Vagina (tissue), 2 donors: ENCODE data around the gene PTPN3. TPM values are rescaled to one million over a fixed set of nuclear protein-coding genes. Genes with fewer than 3 reads are reported as not detected.

Experiments
- DNase-seq, 2 donors: peaks; one replicate each; pipeline ENCODE4 v3.0.0-alpha.2; 2017; ENCODE audit errors: extremely low spot score in 2 of 2
- H3K27ac ChIP-seq: fragments of 200-600 bp; sonication (generic); one replicate; pipeline ENCODE4 v1.5.1; 2019
- H3K27me3 ChIP-seq: fragments of 200-600 bp; sonication (generic); one replicate; pipeline ENCODE4 v1.5.1; 2019
- H3K36me3 ChIP-seq, 2 donors: fragments of 200-600 bp; sonication (generic); one replicate each; pipeline ENCODE4 v1.5.1; 2017 to 2019
- H3K4me1 ChIP-seq: fragments of 200-600 bp; sonication (generic); one replicate; pipeline ENCODE4 v1.5.1; 2019
- H3K4me3 ChIP-seq, 2 donors: fragments of 200-600 bp; sonication (generic); 1 replicate in 1 of 2; 2 replicates in 1 of 2; pipeline ENCODE4 v1.5.1; 2016 to 2019
- H3K9me3 ChIP-seq: fragments of 200-600 bp; sonication (generic); one replicate; pipeline ENCODE4 v1.5.1; 2019
- CTCF ChIP-seq, 3 experiments: fragments of 450-650 bp in 2 of 3; fragments of 200-600 bp in 1 of 3; sonication (generic) in 1 of 3; IDR thresholded peaks; one replicate each; pipeline ENCODE4 v1.5.1; 2017 to 2019; ENCODE audit warnings: antibody characterized with exemption in 3 of 3, mild to moderate bottlenecking in 2 of 3, moderate library complexity in 2 of 3
- POLR2A ChIP-seq, 2 donors: fragments of 450-650 bp; IDR thresholded peaks; one replicate each; pipeline ENCODE4 v1.6.1; 2017; ENCODE audit warnings: antibody characterized with exemption in 2 of 2, mild to moderate bottlenecking in 2 of 2, moderate library complexity in 2 of 2
- POLR2AphosphoS5 ChIP-seq, 2 donors: sonication (generic); formaldehyde crosslinking; IDR thresholded peaks; one replicate each; pipeline ENCODE4 v1.9.0; 2017; ENCODE audit warnings: antibody characterized with exemption in 2 of 2, mild to moderate bottlenecking in 2 of 2, low read depth in 1 of 2; ENCODE audit not compliant: insufficient read depth in 1 of 2
- intact Hi-C: fragments of 100-400 bp; cut with DNase I; formaldehyde crosslinking; loops from one replicate; pipeline ENCODE4 v1.15.1; 2023
- total RNA-seq: library from RNA; depleted of rRNA; stranded (reverse); fragments of >200 nt; gene quantifications from one replicate; pipeline ENCODE4 v1.2.3, GENCODE V29; 2016

The PTPN3 gene
- total RNA-seq, 1 donor from 2014 or later: 15.5 TPM

GRCh38 chr9:109467936-109468335, 30.2 kb downstream of the PTPN3 start:
- TF ChIP-seq POLR2AphosphoS5 (IDR thresholded peaks at IDR 0.05; ENCODE audit: insufficient read depth in 1 of 2, low read depth in 1 of 2) (peak in 1 of 2 donors; percentile 26), POLR2A (IDR thresholded peaks at IDR 0.05) (no peak)
- no peak overlapping the region for H3K4me3 ChIP-seq
- H3K9me3 ChIP-seq: no peaks in the 10 kb centered on the region
- intact Hi-C loops: no loop called here
- no peak for DNase-seq
- no peaks in the 10 kb centered on the region for H3K36me3 ChIP-seq
- H3K27me3 ChIP-seq: no peaks in the 10 kb centered on the region
- H3K27ac ChIP-seq: no peak overlapping the region
- H3K4me1 ChIP-seq: peaks cover 9% of the 10 kb centered on the region

GRCh38 chr9:109466623-109467590, 31.2 kb downstream of the PTPN3 start:
- TF ChIP-seq POLR2AphosphoS5 (IDR thresholded peaks at IDR 0.05; ENCODE audit: insufficient read depth in 1 of 2, low read depth in 1 of 2) (no peak), CTCF (IDR thresholded peaks at IDR 0.05) (no peak), POLR2A (IDR thresholded peaks at IDR 0.05) (no peak)
- H3K4me3 ChIP-seq: no peak overlapping the region
- no peaks in the 10 kb centered on the region for H3K9me3 ChIP-seq
- intact Hi-C loops: no loop called here
- peaks cover 7% of the 10 kb centered on the region for H3K4me1 ChIP-seq
- no peak overlapping the region for H3K27ac ChIP-seq
- H3K36me3 ChIP-seq: no peaks in the 10 kb centered on the region
- H3K27me3 ChIP-seq: no peaks in the 10 kb centered on the region
- no peak for DNase-seq

GRCh38 chr9:109463924-109464625, 34.0 kb downstream of the PTPN3 start:
- H3K4me1 ChIP-seq: peaks cover 7% of the 10 kb centered on the region
- no peak for DNase-seq
- H3K27ac ChIP-seq: no peak overlapping the region
- TF ChIP-seq POLR2AphosphoS5 (IDR thresholded peaks at IDR 0.05; ENCODE audit: insufficient read depth in 1 of 2, low read depth in 1 of 2) (peak in 1 of 2 donors; percentile 17), POLR2A (IDR thresholded peaks at IDR 0.05) (no peak), CTCF (IDR thresholded peaks at IDR 0.05) (no peak)
- no peak overlapping the region for H3K4me3 ChIP-seq
- H3K9me3 ChIP-seq: no peaks in the 10 kb centered on the region
- intact Hi-C loops: no loop called here
- H3K36me3 ChIP-seq: no peaks in the 10 kb centered on the region
- no peaks in the 10 kb centered on the region for H3K27me3 ChIP-seq

GRCh38 chr9:109460576-109460975, 37.5 kb downstream of the PTPN3 start:
- intact Hi-C loops: no loop called here
- TF ChIP-seq POLR2A (IDR thresholded peaks at IDR 0.05) (no peak), POLR2AphosphoS5 (IDR thresholded peaks at IDR 0.05; ENCODE audit: insufficient read depth in 1 of 2, low read depth in 1 of 2) (no peak), CTCF (IDR thresholded peaks at IDR 0.05) (no peak)

GRCh38 chr9:109459423-109459822, 38.7 kb downstream of the PTPN3 start:
- intact Hi-C loops: no loop called here
- no peaks in the 10 kb centered on the region for H3K4me1 ChIP-seq
- no peaks in the 10 kb centered on the region for H3K27me3 ChIP-seq
- H3K36me3 ChIP-seq: no peaks in the 10 kb centered on the region
- TF ChIP-seq CTCF (IDR thresholded peaks at IDR 0.05): no peak
- no peak for TF ChIP-seq POLR2AphosphoS5 (IDR thresholded peaks at IDR 0.05; ENCODE audit: insufficient read depth in 1 of 2, low read depth in 1 of 2)
- DNase-seq: no peak
- H3K27ac ChIP-seq: no peak overlapping the region
- no peak overlapping the region for H3K4me3 ChIP-seq
- no peaks in the 10 kb centered on the region for H3K9me3 ChIP-seq

More at GRCh38 chr9:109460576-109460975, 37.5 kb downstream of the PTPN3 start:
- Histone ChIP-seq H3K27me3 (no peaks in the 10 kb centered on the region), H3K4me1 (no peaks in the 10 kb centered on the region), H3K4me3 (no peak overlapping the region), H3K36me3 (no peaks in the 10 kb centered on the region), H3K9me3 (no peaks in the 10 kb centered on the region), H3K27ac (no peak overlapping the region)
- no peak for DNase-seq
